Measurements from ENCODE around the gene PLSCR2. TPM values are rescaled to one million over a fixed set of nuclear protein-coding genes. Genes with fewer than 3 reads are reported as not detected.
"Not testable (repeated sequence)": the region's sequence is repeated elsewhere in the genome, so short reads cannot be mapped to it uniquely, and the experiment has no call there.

Gene PLSCR2, protein sequence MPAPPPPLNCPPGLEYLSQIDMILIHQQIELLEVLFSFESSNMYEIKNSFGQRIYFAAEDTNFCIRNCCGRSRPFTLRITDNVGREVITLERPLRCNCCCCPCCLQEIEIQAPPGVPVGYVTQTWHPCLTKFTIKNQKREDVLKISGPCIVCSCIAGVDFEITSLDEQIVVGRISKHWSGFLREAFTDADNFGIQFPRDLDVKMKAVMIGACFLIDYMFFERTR
- polyA plus RNA-seq (2013, experiment 1 of 2; ENCODE audit: insufficient read length) = not detected
- polyA plus RNA-seq (2013, experiment 2 of 2; ENCODE audit: insufficient read length) = not detected

DNA sequence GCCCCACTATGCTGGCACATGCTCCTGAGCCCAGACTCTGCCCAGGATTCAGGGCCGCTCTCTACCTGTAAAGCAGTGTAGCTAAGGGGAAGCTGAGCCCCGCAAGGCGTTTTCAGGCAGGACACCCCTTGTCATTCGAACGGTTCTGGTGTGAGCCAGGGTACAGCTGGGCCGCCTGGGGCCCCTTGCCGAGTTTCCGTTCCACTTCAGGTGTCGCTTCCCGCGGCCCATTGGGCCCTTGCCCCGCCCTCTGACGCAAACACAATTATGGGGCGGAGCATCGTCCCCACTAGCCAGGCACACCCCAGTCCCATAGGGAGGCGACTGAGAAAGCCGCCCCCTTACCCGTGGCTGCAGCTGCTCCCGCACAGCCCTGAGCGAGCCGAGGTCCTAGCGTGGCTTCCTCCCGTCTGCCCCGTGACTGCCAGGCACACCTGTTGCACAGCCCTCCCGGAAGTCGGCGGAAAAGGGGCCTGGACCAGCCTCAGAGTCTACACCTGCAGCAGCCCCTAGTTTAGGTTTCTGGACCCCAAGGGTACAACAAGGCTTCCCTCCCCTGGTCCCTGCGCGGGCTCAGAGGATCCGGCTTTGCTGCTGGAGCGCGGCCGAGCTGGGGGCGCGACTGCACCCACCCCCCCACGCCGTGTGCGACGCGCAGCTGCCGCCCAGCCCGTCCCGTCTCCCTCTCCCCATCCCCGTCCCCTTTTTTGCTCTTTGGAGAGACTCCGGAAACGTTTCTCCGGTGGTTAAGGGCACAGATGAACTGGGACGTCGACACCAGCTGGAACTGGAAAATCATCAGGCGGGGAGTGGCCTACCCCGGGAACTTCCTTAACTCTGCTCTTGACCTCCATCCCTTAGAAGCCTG lies at the start of gene PLSCR2:
PLSCR2 (minus strand) TSS at position 412 of the 868 bp plus-strand sequence. CDS start 9,657 bp downstream, outside the sequence.
- no peak for DNase-seq

DNA sequence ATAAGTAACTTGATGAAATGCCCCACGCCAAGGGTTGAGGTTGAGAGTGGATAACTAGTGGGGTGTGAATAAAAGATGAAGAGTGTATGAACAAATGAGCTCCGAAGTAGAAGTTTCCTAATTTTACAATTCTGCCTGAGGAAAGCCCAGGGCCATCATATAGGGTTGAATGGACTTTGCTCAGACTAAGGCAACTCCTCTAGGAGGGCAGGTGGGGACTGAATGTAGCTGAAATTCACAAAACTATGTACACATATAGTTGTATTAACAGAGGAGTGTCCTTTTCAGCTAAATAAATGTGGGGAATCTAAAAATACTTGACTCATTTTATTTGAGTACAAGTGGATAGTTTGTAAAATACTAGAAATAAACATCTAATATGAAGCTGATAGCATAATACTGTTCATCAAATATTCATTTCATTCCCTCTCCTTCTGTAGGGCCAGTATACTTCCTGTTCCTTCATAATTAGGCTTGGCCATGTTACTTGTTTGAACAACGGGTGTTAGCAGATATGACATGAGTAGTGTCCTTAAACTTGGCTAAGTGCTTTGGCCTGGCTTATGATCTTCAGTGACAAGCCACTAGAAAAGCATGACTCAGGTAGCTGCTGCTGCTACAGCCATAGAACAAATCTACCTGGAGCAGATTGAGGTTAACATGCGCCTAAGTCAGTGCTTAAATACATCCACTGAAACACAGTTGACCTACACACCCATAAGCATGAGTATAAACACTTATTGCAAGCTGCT lies 48.5 kb upstream of the PLSCR2 start:
- no peak for DNase-seq

DNA sequence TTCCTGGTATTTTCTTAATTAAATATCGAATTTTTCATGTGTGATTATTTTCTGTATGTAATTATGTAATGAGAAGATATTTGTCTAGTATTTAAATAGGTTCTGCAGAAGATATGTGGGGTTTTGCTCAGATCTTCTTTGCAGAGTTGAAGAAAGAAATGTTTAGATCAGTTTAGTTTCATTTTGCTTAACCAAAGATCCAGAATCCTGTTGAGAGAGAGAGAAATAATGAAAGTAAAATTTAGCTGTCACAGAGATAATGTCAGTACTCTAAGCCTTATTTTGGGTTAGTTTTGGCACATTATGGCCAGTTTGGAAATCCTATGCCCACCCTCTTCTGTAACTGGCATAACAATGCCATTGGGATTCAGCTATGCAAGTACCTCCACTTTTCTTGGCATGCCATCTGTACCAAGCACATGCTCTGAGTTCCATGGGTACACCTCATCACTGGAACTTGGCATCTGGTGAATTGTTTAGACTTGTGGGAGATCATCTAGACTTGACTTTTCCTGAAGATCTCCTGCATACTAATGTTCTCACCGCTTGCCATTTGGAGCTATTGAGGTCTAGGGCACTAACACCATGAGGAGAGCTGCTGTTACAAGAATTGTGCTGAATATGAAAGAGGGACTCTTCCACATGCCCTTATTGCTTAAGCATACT lies 44.2 kb upstream of the PLSCR2 start:
- no peak for DNase-seq

DNA sequence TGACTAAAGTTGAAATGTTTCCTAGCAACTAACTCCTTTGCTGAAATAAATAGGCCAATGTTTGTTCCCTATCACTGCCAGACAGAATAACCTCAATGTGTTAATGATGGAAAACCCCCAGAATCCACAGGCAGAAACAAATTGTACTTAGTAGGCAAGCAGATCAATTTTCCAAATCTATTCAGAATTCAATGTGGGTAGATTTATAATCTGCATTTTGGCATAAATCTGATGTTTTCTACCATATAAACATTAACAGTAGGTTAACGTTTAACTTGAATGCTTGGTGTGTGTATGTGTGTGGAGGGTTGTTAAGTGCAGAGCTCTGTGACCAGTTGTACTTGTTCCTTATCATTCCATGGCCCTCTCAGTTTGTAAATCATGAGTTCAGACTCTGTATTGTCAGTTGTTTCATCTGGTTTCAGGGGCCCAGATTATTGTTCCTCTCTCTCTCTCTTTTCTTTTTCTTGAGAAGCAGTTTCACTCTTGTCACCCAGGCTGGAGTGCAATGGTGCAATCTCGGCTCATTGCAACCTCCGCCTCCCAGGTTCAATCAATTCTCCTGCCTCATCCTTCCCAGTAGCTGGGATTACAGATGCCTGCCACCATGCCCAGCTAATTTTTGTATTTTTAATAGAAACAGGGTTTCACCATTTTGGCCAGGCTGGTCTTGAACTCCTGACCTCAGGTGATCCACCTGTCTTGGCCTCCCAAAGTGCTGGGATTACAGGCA lies 42.2 kb upstream of the PLSCR2 start:
- DNase-seq = no peak

DNA sequence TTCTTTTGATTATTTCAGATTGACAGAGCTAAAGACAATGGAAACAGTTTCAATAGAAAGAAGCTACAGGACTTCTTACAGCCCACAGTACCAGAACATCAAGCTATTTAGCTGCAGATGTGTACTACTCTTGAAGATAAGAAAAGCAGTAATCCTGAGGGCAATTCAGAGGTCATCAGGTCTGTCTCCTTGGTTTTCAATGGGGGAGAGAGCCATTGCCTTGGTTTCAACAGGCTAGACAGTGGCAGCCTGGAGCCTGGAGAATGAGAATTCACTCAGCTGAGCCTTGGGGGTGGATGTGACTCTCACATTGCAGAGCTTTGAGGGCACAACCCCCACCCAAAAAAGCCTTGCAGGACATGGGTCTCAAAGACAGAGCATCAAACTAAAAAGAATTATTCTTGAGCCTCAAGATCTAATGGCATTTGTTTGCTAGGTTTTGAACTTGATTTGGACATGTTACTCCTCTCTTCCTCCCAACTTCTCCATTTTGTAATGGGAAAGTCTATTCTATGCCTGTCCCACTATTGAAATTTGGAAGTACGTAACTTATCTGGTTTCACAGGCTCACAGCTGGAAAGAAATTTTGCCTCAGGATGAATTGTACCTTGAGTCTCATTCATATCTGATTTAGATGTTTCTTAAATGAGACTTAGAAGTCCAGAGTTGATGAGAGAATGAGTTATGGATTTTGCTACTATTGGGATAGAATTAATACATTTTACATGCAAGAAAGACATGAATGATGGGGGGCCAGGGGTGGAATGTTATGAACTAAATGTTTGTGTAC lies 38.2 kb upstream of the PLSCR2 start:
- DNase-seq = no peak

DNA sequence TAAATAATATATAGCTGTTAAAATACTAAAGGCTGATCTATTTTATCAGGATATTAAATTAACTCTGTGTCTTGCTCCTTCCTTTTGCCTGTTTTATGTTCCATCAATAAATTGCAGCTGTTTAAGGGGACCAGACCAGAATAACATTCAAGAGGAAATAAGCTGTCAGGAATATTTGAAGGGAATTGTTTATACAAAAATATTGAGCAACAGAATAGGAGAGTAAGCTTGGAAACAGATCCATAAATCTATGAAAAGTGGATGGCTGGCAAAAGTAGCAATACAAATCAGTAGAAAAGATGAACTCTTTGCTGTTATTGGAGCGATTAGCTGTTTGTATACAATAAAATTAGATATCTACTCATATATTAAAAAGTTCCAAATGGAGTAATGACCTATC lies 36.2 kb upstream of the PLSCR2 start:
- DNase-seq = no peak

DNA sequence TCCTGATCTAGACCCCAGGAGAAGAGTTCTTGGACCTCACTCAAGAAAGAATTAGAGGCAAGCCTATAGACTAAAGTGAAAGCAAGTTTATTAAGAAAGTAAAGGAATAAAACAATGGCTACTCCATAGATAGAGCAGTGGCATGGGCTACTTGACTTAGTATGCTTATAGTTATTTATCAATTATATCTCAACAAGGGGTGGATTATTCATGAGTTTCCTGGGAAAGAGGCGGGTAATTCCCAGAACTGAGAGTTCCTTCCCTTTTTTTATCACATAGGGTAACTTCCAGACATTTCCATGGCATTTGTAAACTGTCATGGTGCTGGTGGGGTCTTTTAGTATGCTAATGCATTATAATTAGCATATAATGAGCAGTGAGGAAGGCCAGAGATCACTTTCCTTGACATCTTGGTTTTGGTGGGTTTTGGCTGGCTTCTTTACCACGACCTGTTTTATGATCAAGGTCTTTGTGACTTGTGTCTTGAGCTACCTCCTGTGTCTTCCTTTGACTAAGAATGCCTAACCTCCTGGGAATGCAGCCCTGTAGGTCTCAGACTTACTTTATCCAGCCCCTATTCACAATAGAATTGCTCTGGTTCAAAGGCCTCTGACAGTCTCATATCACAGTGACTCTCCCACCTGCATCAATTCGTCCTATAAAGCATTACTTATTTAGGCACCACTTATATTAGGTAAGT lies 35.3 kb upstream of the PLSCR2 start:
- peak; percentile 6 for DNase-seq

DNA sequence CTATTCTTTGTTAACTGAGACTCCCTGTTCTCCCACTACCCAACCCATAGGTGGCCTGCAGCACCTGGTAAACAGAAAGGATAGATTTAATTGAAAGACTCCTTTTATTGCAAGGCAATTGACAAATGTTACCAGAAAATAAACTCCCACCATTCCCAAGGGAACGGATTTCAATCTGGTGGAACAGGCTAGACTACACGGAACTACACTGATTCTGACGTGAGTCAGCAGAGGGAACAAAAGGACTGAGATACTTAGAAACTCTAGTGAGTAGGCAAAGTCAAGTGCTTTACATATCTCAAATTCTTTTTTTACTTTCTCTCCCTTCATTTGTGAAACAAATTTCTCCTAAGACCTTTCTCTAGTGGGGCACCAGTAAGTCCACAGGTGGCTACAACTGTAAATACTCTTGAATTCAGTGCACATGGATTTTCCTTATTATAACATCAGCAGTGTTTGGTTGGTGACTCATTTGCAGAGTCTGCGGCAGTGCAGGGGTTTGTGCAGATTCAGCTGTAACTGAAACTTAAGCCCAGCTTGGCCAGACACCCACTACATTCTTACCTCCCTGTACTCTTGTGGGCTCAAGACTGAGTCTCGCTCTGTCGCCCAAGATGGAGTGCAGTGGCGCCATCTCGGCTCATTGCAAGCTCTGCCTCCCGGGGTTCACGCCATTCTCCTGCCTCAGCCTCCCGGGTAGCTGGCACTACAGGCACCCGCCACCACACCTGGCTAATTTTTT lies 34.3 kb upstream of the PLSCR2 start:
- DNase-seq = peak; percentile 95

DNA sequence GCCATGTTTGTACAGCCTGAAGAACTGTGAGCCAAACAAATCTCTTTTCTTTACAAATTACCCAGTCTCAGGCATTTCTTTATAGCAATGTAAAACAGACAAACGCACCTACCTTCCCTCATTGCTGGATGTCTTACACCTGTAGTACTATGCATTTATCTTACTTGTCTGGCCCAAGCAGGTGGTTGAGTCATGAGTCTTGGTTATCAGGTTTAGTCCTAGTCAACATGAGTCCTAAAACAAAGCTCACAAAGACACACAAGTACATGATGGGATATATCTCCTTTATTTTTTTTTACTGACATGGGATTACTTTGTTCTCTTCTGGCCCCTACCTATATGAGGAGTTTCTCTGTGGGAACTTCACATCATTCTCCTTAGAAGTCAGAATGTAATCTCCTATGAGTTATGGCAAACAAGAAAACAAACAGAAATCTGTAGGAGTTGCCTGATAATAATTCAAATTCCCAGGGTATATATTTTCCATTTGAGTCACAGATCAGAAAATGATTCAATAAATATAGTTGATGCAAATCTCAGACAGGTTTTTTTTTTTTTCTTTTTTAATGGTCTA lies 33.6 kb upstream of the PLSCR2 start:
- peak; percentile 51 for DNase-seq

DNA sequence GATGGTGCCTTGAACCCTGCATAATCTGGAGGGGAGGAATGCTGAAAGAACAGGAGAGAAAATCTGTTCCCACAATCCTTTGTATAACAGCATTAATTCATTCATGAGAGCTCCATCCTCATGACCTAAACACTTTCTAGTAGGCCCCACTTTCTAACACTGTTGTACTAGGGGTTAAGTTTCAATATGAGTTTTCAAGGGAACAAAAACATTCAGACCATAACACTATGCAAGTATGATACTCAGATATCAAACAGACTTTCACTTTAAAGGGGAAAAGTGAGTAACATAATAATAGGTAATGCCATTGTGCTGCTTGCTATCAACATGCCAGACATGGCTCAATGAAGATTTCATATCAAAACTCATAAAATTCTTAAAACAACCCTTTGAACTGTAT lies 32.4 kb upstream of the PLSCR2 start:
- no peak for DNase-seq

DNA sequence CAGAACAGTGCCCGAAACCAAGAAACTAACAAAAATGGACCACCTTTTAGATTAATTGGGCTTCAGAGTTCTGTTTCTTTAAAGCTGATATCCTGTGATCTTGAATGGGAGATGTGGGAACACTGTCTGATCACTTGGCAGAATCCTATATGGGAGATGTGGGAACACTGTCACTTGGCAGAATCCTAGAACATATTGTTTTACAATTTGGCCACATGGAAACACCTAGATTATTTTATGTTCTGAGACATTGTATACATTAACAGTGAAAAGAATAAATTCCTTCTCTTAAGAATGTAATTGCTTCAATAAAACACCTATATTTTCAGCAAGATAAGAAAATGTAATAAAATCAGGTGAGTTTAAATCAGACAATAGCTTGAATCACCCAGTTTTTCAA lies 30.3 kb upstream of the PLSCR2 start:
- no peak for DNase-seq

DNA sequence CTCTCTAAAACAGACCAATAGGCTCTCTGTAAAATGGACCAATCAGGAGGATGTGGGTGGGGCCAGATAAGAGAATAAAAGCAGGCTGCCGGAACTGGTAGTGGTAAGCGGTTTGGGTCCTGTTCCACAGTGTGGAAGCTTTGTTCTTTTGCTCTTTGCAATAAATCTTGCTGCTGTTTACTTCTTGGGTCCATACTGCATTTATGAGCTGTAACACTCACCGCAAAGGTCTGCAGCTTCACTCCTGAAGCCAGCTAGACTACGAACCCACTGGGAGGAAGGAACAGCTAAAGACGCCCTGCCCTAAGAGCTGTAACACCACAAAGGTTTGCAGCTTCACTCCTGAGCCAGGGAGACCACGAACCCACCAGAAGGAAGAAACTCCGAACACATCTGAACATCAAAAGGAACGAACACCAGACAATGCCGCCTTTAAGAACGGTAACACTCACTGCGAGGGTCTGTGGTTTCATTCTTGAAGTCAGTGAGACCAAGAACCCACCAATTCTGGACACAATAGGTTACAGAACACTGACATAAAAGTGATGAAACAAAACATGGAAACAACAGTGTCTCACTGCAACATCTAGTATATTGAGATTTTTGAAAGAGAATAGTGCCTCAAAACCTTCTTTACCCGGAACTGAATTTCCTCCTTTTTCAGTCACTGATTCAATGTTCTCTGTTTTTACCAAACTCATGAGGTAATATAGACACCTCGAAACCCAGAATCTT lies 28.8 kb upstream of the PLSCR2 start:
- no peak for DNase-seq

DNA sequence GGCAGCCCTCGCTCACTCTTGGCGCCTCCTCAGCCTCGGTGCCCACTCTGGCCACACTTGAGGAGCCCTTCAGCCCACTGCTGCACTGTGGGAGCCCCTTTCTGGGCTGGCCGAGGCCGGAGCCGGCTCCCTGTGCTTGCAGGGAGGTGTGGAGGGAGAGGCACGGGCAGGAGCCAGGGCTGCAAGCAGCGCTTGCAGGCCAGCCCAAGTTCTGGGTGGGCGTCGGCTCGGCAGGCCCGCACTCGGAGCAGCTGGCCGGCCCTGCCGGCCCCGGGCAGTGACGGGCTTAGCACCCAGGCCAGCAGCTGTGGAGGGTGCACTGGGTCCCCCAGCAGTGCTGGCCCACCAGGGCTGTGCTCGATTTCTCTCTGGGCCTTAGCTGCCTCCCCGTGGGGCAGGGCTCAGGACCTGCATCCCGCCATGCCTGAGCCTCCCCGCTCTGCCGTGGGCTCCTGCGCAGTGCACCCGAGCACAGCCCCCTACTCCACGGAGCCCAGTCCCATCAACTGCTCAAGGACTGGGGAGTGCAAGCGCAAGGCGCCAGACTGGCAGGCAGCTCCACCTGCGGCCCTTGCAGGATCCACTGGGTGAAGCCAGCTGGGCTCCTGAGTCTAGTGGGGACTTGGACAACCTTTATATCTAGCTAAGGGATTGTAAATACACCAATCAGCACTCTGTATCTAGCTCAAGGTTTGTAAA lies 27.9 kb upstream of the PLSCR2 start:
- DNase-seq = not testable (repeated sequence)

DNA sequence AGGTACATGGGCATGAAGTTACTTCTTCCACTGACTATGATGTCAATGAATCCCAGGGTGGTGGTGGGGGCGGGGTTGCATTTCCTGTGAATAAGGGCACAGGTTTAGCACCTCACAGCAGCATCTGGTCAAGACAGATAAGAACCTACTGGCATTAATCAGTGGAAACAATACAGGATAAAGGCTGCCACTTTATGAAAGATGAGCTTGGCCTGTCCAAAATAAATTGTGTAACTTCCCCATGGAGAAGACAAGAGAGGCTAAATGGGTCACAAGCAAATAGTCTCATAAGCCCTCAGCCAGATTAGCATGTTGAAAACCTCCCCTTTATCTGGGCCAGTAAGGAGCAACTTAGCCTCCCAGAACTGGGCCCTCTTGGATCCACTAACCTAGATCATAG lies 27.4 kb upstream of the PLSCR2 start:
- DNase-seq = no peak

DNA sequence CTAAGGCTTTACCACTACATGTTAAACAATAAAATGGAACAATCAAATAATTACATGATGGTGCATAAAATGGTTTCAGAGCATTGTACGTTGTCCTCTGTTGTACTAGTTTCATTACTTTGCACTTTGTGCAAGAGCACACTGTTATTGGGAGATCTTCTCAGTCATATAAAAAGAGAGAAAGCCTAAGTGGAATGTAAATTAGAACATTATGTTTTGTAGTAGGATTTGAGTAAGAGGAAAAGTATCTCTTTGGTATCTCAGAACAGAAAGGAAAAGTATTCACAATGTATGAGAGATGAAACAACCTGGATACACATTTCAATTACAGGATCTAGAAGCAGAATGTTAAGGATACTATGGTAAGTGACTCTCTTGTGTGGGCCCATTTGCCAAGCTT lies 26.9 kb upstream of the PLSCR2 start:
- DNase-seq = peak; percentile 9

DNA sequence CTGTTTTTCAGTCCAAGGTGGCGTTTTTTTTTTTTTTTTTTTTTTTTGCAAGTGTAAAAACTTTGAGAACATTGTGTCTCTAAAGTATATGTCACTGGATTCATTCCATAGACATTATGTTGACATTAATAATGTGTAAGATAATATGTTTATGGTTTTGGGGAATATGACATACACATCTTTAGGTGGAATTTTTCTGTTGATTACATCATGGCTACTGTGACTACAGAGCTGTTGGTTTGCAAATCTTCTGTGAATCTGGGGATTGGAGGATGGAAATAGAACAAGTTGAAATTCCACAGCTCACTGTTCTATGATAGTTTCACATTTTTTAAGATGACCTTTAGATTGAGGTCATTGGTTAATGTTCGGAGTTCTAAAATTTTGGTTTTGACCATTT lies 24.4 kb upstream of the PLSCR2 start:
- DNase-seq = peak; percentile 42

DNA sequence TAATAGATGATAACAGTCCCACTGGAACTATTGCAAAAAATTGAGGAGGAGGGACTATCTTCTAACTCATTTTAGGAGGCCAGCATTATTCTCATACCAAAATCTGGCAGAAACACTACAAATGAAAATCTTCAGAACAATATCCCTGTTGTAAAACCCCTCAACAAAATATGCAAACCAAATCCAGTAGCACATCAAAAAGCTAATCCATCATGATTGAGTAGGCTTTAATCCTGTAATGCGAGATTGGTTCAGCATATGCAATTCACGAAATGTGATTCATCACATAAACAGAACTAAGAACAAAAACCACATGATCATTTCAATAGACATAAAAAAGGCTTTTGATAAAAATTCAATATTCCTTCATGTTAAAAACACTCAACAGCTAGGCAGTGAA lies 23.9 kb upstream of the PLSCR2 start:
- DNase-seq = no peak

DNA sequence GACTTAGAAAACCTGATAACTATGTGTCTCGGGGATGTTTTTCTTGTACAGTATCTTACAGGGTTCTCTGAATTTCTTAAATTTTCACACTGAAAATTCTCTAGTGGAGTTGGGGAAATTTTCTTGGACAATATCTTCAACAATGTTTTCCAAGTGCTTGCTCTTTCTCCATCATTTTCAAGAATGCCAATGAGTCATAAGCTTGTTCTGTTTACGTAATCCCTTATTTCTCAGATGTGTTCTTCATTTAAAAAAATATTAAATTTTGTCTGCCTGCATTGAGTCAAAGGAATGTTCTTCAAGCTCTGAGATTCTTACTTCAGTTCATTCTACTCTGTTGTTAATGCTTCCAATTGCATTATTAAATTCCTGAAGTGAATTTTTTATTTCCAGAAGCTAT lies 21.9 kb upstream of the PLSCR2 start:
- peak; percentile 75 for DNase-seq

Measured in fibroblast of skin of back (primary cell).